GM21423 (cell line): ENCODE data around the gene CST7.
"Not testable (repeated sequence)": the region's sequence is repeated elsewhere in the genome, so short reads cannot be mapped to it uniquely, and the experiment has no call there.

Source experiments
- ATAC-seq: cut with Tn5 transposase; IDR thresholded peaks from one replicate; pipeline ENCODE4 v1.9.1; 2021; ENCODE audit warnings: mild to moderate bottlenecking, moderate library complexity; ENCODE audit not compliant: unreplicated experiment

CST7 gene

DNA sequence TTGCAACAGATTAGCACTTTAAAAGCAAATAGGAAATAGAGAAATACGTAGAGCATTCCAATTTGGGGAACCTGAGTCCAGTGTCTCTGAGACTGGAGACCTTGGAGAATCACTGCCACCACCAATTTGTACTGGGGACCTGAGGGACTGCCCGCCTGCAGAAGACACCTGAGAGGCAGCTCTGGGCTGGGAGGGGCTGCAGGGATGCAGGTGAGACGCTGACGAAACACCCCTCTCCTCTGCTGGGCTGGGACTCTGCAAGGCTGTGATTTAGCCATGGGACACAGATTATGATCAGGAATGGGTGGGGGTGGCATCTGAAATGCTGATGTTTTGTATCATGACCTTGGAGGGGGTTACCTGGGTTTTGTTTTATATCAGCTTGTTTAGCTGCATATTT lies 50.5 kb downstream of the CST7 start:
- ATAC-seq = no peak

DNA sequence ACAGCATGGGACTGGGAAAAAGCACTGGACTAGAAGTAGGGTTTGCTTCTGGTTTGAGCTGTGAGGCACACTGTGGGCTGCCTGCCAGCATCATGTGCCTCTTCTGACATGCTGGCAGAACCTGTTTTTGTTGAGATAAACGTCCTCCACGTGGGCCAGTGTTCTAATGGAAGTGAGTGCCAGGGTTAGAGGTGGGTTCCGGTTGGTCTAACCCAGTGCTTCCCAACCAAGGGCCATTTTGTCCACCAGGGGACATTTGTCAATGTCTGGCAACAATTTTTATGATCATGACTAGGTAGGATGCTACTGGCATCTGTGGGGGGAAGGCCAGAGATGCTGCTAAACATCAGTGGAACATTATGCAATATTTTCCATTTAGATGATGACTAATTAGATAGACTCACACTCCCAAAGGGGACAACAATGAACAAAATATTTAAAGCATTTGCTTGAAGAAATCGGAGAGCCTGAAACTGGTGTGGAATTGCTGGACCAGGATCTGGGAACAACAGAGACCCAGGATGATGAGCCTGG lies 51.3 kb downstream of the CST7 start:
- no peak for ATAC-seq

DNA sequence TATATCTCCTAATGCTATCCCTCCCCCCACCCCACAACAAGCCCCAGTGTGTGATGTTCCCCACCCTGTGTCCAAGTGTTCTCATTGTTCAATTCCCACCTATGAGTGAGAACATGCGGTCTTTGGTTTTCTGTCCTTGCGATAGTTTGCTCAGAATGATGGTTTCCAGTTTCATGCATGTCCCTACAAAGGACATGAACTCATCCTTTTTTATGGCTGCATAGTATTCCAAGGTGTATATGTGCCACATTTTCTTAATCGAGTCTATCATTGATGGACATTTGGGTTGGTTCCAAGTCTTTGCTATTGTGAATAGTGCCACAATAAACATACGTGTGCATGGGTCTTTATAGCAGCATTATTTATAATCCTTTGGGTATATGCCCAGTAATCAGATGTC lies 52.3 kb downstream of the CST7 start:
- ATAC-seq = not testable (repeated sequence)

DNA sequence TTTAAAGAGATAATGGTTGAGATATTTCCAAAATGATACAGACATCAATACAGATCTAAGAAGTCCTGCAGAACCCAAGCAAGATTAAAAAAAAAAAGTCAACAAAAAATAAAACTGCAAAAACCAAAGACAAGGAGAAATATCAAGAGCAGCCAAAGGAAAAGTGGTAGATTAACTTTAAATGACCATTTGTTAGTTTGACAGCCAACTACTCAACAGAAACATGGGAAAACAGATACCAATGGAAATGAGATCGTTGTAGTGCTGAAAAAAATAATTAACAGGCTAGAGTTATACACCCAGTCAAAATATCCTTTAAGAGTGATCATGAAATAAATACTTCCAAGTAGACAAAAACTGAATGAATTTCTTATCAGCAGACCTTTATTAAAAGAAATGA lies 53.9 kb downstream of the CST7 start:
- ATAC-seq = no peak

DNA sequence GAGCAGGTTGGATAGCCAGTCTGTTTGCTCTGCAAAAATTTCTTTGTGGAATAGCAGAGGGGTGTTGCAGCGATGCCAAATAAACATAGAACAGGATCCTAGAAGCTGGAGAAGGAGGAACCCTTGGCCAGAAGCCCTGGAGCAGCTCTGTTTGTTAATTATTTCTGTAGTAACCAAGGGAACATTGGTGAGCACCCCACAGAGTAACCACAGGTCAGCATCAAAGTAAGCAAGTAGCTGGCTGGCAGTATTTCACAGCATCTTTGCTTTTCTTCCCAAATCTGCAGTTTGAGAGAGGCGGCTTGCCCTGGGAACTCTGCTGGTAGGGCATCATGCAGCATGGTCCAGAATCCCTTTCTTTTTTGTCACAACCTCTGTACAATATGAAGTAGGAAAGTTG lies 56.2 kb downstream of the CST7 start:
- no peak for ATAC-seq

DNA sequence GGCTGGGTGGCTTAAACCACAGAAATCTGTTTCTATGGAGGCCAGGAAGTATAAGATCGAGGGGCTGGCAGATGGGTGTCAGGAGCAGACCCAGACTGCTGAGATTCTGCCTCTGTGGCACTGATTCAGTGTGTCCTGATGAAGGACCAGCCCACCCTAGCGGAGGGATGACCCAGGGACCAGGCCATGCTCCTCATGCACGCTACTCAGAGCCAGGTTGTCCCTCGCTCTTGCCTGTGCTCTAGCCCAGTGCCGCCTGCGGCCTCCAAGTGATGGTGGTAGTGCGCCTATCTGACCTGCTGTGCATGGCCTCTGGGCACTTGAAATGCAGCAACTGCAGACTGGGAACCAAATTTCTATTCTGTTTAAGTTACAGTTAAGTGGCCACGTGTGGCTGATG lies 56.6 kb downstream of the CST7 start:
- ATAC-seq = no peak

DNA sequence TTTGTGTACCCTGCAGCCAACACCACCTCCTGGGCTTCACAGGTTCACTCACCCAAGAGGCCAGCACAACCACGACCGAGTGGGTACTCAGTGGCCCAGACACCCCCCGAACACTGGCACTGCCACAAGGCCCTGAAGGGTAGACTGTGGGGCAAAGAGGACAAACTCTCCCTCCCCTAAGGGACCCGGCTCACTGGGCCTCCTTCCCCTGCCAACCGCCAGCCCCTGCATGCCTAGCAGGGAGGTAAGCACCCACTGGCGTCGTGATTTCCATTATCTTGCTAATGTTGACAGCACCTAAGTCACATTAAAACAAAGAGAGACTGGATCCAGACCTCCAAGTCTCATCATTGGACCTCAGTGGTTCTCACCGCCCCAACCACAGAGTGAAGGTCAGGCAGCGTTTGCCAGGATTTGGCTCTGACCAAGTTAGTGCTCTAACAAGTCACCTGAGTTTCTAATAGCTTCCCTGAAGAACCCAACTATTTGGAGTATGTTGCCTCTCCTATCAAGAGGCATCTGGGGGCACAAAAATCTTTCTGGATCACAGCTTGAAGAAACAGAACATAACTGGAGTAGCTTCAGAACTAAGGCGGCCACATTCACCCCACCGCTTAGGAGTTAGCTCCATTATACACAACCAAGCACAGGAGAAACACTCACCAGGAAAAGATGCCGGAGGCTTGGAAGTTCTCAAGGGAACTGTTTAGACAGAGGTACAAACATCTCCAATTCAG lies 57.5 kb downstream of the CST7 start:
- ATAC-seq = no peak

DNA sequence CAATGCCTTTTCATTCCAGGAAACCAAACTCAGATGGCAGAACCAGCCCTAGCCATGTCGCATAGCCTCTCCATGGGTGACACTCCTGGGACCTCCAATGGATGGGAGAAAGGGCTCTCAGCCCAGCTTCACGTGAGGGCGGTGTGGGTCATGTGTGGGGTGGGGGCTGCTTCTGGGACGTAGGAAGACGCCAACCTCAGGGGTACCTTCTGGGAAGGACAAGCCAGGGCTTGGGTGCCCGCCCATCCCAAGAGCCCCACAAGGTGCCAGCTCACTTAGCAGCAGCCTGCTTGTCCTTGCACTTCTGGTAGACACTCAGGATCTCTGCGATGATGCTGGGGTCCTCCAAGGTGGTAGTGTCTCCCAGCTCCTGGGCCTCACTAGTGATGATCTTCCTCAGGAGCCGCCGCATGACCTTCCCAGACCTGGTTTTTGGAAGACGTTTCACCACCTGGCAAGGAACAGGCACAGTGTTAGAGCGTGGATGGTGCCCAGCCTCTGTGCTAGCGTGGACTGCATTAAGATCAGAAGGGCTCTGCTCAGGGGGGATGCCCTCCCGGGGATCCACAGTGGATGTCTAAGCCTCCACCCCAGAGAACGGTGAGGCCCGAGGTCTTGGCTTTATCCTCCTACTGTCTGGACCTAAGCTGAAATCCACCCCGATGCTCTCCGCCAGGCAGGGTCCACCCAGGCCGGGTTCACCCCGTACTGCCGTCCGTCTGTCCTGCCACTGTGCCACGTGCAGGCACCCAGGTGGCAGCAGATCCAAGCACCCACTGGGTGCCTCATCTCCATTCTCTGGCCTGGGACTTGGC lies 58.6 kb downstream of the CST7 start:
- no peak for ATAC-seq

DNA sequence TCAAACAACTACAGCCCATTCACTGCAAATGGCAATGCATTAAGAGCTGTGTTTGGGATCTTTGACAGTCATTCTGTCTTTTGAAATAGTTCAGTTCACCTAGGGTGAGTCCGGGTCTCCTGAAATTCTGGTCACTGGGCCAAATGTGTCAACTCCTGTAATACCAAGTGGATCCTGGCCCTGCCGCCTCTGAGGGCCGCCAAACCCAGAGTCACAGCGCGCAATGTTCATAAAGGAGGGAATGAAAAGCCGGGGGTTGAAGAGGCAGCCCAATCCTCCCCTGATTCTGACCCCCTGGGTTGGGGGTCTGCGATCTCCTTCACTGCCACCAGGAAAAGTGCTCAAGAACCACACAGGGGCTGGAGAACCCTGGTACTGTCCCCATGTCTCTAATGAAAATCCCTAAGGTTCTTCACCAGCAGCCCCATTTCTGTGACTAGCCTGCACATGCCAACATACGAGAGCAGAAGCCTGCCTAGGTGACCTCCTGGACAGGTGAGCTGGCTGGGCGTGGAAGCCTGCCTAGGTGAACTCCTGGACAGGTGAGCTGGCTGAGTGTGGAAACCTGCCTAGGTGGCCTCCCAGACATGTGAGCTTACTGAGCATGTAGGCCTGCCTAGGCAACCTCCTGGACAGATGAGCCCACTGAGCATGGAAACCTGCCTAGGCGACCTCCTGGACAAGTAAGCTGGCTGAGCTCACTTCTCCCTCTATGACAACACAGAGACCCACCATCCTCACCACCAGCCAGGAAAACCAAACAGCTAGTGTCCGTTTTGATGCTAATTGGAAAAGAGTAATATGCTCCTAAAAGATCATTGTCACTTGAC lies 59.5 kb downstream of the CST7 start:
- no peak for ATAC-seq
